DMS153 treated with DMSO at 0.1 percent for 48 hours (cell line): ENCODE measurements around the gene NSF.
"Not testable (repeated sequence)": the region's sequence is repeated elsewhere in the genome, so short reads cannot be mapped to it uniquely, and the experiment has no call there.

Source experiments
- DNase-seq: peaks from one replicate; lab custom pipeline; 2025; ENCODE audit not compliant: unreplicated experiment; lab: John Stamatoyannopoulos, UW

NSF gene

DNA sequence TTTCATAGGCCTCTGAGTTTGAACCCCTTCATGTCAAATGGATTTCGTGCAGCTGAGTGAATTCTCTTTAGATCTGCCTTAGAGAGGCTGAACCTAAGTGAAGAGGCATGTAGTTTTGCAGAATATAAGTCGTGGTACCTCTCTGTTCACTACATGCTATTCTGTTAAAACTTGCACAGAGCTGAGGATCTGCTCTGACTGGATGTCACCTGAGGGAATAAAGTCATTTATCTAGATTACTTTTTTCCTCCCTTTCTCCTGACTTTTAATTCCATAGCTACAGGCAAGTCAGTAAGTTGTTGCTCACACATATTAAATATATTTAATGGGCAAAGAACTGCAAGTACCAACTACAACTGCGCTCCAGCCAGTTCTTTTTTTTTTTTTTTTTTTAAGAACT lies 163.3 kb downstream of the NSF start:
- DNase-seq: no peak

GRCh38 chr17:46756081-46756735 lies 165.7 kb downstream of the NSF start:
- DNase-seq: no peak

GRCh38 chr17:46756861-46757260 lies 166.4 kb downstream of the NSF start:
- DNase-seq: no peak

DNA sequence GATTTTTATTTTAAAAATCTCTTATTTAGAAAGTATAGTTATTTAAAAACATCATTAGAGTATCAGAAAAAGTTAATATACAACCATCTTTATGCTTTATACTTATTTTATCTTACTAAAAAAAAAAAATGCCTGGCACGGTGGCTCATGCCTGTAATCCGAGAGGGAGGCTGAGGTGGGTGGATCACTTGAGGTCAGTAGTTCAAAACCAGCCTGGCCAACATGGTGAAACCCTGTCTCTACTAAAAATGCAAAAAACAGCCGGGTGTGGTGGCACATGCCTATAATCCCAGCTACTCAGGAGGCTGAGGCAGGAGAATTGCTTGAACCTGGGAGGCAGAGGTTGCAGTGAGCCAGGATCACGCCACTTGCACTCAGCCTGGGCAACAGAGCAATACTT lies 167.1 kb downstream of the NSF start:
- DNase-seq: not testable (repeated sequence)

- DNase-seq: no peak
Measured at GRCh38 chr17:46758614-46759013, 168.1 kb downstream of the NSF start.

DNA sequence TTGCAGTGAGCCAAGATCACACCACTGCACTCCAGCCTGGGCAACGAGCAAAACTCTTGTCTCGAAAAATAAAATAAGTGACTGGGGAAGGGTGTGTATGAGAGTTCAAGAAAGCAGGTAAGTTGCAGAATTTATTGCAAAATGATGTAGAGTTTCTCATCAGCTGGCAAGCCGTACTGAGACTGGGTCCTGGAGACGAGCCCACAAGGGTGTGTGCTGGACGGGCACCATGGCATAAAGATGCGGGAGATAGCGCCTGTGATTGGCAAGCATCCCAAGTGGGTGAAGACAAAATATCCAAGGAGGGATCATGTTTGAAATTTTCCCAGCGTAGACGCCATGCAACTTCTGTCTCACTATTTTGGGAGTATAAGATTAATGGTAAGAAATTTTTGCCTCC lies 168.7 kb downstream of the NSF start:
- DNase-seq: no peak

DNA sequence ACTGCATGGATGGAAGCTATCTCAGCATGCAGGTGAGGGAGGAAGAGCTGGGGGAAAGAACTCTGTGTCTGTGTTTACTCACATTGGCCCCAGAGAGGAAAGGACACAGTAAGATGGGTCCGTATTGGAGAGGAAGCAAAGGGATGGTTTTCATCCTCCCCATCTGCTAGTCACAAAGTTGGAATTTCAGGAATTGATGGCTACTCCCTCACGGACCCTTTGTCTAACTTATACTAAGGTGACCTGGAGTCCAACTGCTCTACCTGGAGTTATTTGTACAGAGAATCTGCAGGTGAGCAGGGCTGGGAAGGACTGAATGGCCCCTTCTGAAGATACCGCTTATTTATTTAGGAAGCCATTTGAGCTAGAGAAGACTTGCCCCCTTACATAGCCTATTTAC lies 172.9 kb downstream of the NSF start:
- DNase-seq: no peak

GRCh38 chr17:46764000-46764708 lies 173.7 kb downstream of the NSF start:
- no peak for DNase-seq

GRCh38 chr17:46764709-46765401 lies 174.4 kb downstream of the NSF start:
- DNase-seq: no peak

GRCh38 chr17:46765453-46765852 lies 175.0 kb downstream of the NSF start:
- DNase-seq: no peak

GRCh38 chr17:46766493-46767491 lies 176.3 kb downstream of the NSF start:
- DNase-seq: no peak

DNA sequence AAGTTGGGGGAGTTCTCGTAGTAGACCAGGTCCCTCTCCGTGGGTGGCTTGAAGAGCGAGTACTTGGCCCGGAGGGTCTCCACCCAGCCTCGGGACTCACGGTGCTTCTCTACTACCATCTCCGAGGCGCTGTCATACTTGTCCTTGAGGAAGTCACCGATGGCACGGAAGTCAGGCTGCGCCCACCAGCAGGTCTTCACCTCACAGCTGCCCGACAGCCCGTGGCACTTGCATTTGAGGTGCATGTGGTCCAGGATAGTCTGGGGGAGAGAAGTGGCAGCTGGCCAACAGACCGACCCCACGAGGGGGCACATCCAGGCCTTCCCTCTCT lies 178.0 kb downstream of the NSF start:
- no peak for DNase-seq

DNA sequence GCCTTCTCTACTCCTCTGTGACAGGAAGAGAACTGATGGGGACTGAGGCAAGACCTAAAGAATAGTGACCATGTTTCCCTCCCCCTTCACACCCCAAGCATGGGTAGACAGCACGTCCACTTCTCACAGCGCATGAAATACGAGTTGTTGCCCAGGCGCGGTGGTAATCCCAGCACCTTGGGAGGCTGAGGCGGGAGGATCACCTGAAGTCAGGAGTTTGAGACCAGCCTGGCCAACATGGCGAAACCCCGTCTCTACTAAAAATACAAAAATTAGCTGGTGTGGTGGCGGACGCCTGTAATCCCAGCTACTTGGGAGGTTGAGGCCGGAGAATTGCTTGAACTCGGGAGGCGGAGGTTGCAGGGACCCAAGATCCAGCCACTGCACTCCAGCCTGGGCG lies 178.4 kb downstream of the NSF start:
- DNase-seq: not testable (repeated sequence)

DNA sequence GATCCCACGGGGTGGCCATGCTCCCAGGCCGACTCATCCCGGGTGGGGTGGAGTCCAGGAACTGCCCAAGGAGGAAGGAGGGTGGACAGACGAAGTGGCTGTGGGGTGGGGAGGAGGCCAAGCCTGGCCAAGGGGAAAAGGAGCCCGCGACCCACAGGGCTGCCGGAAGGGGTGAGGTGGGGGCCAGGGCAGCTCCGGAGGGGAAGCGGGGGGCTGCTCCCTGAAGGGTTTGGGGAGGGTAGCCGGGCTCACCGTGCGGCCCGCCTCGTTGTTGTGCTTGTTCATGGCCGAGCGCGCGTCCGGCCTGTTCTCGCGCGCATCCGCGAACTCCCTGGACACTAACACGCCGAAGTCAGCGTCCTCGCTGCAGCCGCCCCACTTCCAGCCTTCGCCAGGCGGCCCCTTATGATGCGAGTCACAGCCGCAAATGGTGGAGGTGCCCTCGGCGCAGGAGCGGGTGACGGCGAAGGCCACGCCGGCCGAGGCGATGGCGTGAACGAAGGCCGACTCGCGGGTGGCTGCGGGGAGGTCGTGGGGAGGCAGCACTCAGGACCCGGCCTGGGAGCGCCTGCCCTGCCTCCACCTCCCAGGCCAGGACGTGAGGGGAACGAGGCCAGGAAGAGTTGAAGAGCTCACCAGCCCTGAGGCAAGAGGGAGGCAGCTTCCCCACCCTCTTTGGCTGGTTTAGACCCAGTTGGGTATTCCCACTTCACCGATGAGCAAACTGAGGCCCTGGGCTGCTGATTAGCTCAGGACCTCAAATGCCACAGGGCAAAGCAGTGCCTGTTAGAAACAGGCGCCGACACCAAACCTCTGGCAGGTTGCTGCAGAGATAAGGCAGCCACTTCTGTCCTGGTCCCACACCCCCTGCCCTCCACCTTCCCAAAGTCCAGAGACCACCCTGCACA lies 179.3 kb downstream of the NSF start:
- DNase-seq: no peak

- no peak for DNase-seq
Measured at GRCh38 chr17:46770439-46770817, 180.0 kb downstream of the NSF start.

DNA sequence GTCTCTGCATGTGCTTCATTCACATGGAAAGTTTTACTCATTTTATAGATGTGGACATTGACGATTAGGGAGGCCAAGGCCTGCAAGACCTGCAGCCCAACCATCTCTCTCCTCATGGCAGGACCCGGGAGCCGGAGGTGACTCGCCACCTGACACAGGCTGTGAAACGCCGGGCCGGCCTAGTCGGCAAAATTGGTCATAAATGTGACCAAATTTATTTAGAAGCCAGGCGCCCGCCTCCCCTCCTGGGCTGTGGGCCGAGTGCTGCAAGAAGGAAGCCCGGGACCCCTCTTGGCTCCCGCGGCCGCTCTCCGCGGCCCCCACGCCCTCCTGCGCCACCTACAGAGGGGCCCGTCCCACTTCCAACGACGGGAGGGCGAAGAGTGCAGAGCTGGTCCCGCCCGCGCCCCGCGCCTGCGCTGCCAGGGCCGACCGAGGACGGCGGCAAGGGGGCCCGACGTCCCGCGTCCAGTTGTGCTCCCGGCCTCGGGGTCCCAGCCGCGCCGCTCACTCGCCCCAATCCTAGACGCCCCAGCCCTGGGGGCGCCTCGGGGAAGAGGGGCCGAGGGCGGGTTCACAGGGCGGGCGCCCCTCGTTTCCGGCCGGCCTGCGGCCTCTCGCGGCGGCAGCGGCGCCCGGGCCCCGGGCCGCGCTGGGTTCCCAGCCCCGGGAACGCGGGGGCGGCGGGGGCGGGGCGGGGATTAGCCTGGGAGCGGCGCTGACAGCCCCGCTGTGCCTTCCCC lies 180.5 kb downstream of the NSF start:
- DNase-seq: no peak

GRCh38 chr17:46771561-46772474 lies 181.3 kb downstream of the NSF start:
- no peak for DNase-seq

DNA sequence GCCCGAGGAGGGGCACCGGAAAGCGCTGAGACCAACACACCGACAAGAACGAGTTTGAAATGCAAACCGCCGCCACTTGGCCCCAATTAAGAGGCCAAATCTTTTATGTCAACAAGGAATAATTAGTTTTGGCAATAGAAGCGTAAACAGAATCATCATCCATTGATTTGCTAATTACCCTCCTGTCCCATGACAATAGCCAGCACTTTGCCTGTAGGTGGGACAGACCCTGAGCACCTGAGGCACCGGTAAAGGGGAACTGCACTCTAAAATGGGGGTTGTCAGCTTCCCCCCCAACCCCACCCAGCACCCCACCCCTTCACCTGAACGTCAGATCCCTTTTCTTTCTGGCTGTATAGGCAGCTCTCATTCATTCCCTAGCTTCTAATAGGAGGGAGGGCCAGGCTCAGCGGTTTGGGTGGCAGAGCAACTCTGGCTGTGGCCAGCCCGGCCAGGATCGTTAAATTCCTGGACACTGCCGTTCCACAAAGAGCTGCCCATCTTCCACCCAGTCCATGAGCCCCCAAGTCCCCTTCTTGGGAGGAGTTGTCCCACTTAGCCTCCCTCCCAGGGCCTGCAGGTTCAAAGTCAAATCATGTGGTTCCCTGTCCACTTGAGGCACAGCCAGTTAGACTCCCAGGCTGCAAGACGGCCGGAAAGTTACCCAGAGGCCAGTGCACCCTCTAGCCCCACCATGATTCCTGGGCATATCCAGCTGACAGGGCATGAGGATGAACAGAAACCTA lies 182.2 kb downstream of the NSF start:
- DNase-seq: no peak
